ENCODE measurements around the gene INSM2.

INSM2 gene

GRCh38 chr14:35549551-35549950, 15.6 kb downstream of the INSM2 start:
- DNase-seq = no peak

- DNase-seq = no peak
Observed at GRCh38 chr14:35551081-35551480, 17.1 kb downstream of the INSM2 start.

- no peak for DNase-seq
Observed at GRCh38 chr14:35553808-35554207, 19.8 kb downstream of the INSM2 start.

GRCh38 chr14:35556548-35556947, 22.6 kb downstream of the INSM2 start:
- no peak for DNase-seq

DNA sequence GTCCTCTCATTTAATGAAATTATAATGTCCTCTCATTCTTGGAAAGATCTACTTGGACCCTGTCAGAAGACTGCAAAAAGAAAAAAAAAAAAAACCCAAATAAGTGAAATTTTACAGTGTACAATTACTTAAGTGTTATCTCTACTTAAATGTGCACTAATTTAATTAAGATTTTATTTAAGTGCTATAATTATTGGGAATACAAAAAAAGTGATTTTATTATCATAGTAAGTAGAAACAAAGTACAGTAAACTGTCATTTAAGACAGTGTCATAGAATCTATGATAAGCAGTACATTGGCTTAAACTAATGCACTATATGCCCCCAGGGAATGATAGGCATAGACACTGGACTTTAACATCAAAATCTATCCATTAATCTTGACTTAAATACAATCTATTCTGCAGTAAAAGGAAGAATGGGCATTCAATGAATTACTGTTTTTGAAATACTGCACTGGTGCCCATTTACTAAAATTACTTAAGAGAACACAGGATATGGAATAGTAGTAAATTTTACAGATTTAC, 23.3 kb downstream of the INSM2 start:
- no peak for DNase-seq

GRCh38 chr14:35558680-35559079, 24.7 kb downstream of the INSM2 start:
- no peak for DNase-seq

DNA sequence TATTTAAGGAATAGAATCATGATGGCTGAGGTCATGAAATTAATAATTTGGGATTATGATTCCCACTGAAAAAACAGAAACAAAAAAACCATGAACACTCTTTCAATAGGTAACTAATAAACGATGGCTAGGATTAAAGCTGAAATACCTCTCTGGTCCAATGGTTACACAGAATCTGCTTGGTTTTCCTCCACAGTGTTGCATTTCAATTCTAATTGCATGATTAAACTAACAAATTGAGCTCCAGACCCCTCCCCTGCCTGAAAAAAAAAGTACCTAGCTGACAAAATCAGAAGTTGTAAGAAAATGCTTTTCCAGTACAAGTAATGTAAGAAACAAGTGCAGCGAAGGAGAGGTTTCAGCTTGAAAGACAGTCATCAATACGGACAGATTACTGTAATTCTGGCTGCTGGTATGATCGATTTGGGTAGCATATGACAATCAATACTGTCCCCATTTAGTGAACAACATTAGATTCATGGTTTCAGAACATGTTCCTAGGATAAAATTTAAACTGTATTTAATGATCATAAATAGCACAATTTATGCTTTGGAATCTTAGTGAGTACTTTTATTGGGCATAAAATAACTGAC, 32.0 kb downstream of the INSM2 start:
- DNase-seq = no peak

- no peak for DNase-seq
Observed at GRCh38 chr14:35571598-35571997, 37.6 kb downstream of the INSM2 start.

DNA sequence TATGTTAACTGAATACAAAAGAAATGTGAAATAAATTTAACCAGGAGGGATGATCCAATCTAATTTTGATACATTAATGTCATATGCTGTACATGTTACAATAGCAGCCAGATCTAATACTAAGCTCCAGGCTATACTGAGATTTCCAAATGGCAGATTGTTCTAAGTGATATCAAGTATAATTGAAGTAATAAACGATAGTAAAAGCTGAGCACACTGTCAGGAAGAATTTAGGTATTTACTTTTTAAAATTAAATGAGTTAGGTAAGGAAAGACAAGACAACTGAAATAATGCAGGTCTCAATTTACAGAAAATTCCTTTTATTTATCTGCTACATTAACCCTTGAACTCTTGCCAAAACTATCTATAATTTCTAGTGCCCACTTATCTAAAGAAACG, 39.9 kb downstream of the INSM2 start:
- no peak for DNase-seq

DNA sequence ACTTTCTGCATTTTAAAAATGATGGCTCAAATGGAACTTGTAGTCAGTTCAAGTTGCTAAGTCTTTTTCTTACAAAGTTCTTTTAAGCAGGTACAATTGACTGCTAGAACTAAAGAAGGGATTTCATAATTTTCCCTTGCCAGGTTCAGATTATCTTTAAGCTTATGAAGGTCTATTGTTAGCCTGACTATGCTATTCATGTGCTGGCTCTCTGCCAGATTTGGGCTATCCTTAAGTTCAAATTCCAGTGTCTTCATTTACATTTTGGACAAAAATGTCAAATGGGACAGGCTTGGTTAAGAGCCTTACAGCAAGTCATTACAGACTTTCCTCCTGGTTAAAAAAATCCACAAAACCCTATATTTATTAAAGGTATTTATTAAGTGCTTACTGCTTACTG, 42.3 kb downstream of the INSM2 start:
- DNase-seq = no peak

DNA sequence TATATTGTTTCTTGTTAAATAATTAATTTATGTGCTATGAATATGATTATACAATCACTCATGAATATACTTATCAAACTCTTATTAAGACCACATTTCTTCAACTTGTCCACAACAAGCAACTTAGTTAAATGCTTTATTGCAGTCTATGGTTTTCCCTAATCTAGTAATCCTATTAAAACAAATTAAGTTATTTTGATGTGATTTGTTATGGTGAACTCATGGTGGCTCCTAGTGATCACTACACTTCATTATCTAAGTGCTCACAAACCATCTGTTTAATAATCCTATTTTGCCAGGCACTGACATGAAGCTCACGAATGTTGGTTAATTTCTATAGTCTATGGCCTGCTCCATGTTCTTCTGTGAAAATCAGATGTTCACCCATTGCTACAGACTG, 42.9 kb downstream of the INSM2 start:
- no peak for DNase-seq

DNA sequence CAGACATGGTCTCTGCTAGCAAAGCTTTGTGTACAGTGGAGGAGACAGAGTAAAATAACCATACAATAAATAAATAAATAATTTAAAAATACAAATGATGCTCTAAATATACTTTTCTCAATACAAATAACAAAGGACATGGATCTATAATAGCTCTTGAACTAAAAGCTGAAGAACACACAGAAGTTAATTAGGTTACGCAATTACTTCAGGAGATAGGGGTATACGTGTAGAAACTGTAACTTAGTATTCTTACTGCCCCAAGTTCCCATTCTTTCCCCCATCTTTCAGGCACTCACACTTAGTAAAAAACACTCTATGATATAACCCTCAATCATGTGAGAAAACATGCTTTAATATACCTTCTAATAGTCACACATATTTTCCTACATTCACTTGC, 44.2 kb downstream of the INSM2 start:
- no peak for DNase-seq

DNA sequence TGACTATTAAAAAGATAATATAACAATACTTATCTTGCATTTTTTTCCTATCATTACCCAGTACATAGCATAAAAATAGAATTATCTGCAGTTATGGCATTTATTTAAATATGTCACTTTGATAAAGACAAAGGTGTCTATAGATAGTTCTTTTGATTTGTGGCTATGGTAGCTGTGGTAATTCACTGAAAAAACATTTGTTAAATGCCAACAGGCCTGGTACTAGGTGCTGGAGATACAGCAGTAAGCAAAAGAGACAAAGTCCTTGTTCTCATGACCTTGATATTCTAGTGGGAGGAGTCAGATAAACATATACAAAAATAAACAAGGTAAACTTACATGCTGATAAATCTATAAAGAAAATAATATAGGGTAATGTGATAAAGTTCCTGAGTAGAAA, 44.7 kb downstream of the INSM2 start:
- no peak for DNase-seq
